Measurements from ENCODE around the gene ADCY3. TPM values are rescaled to one million over a fixed set of nuclear protein-coding genes. Genes with fewer than 3 reads are reported as not detected.

The ADCY3 gene
- total RNA-seq, 1 experiment from 2014 or later: 39.5 TPM

GRCh38 chr2:24793761-24794435 is 126.1 kb downstream of the ADCY3 start:
- Histone ChIP-seq H2BK120ac (ENCODE audit: low read depth, low read length, poor library complexity, severe bottlenecking) (no peak overlapping the region), H2AFZ (ENCODE audit: low read length) (no peak overlapping the region), H2AK5ac (ENCODE audit: insufficient read length, low read length) (peak overlapping the region; percentile 28), H4K20me1 (ENCODE audit: control insufficient read depth, insufficient read depth, insufficient read length) (no peaks in the 10 kb centered on the region), H3K4me1 (ENCODE audit: insufficient read depth, low read length) (no peaks in the 10 kb centered on the region), H3K79me2 (ENCODE audit: insufficient read depth, low read length) (peaks cover 36% of the 10 kb centered on the region; the same call in 1 of the 2 replicates), H2BK5ac (ENCODE audit: insufficient read length, low read length) (peak overlapping the region; percentile 76), H4K5ac (ENCODE audit: insufficient read length, low read depth, low read length) (peak overlapping the region; percentile 89), H2BK20ac (ENCODE audit: low read depth, low read length, poor library complexity, severe bottlenecking) (no peak overlapping the region), H3K9ac (ENCODE audit: extremely low read depth, insufficient read length, low read length) (peak overlapping the region; percentile 98), H3K27ac (ENCODE audit: insufficient read length, low read depth, low read length) (peak overlapping the region; percentile 58), H3K56ac (ENCODE audit: insufficient read length, low read depth, low read length) (no peak overlapping the region), H3K27me3 (ENCODE audit: insufficient read depth, low read length) (no peaks in the 10 kb centered on the region), H3K9me3 (ENCODE audit: control insufficient read depth, low read depth, low read length) (no peaks in the 10 kb centered on the region), H3K4ac (ENCODE audit: low read depth, low read length) (no peak overlapping the region), H2BK12ac (ENCODE audit: insufficient read length, low read depth, low read length) (no peak overlapping the region), H3K79me1 (ENCODE audit: insufficient read depth, low read depth, low read length, poor library complexity, severe bottlenecking) (no peaks in the 10 kb centered on the region), H3T11ph (ENCODE audit: low read length) (no peak overlapping the region), H4K91ac (ENCODE audit: insufficient read length, low read depth, low read length) (no peak overlapping the region), H3K23ac (ENCODE audit: insufficient read length, low read depth, low read length) (no peak overlapping the region), H3K23me2 (ENCODE audit: insufficient read length, low read depth, low read length, poor library complexity, severe bottlenecking) (peaks cover 13% of the 10 kb centered on the region), H2BK15ac (ENCODE audit: low read depth, low read length) (no peak overlapping the region), H3K14ac (ENCODE audit: insufficient read depth, low read length) (peak overlapping the region; percentile 98), H4K8ac (replicated peaks; ENCODE audit: insufficient read length, low read depth, low read length) (no peak overlapping the region), H3K4me2 (ENCODE audit: insufficient read depth, insufficient read length, low read length) (peak overlapping the region; percentile 99), H3K18ac (ENCODE audit: insufficient read length, low read depth, low read length) (peak overlapping the region; percentile 86)
- H3K27me3 Mint-ChIP-seq (ENCODE audit: low read depth): no peaks in the 10 kb centered on the region
- peak overlapping the region; percentile 99 to 100 (median 100) for H3K27ac Mint-ChIP-seq
- H3K36me3 Mint-ChIP-seq (ENCODE audit: insufficient read depth in 1 of 3, low read depth in 3 of 3): peaks cover 36 to 50% (median 49%) of the 10 kb centered on the region in 3 experiments
- WGBS (ENCODE audit: extremely low coverage, insufficient read length, low lambda C conversion rate): no CpG with 5 or more reads among the region's 14 CpGs
- DNase-seq: peak; percentile 46
- TF ChIP-seq CTCF (conservative IDR thresholded peaks at IDR 0.05): no peak
- H3K9me3 Mint-ChIP-seq: peaks cover 0 to 3% of the 10 kb centered on the region in 2 experiments; a peak in 2 of 5 replicates
- H3K4me3 Mint-ChIP-seq: peak overlapping the region; percentile 96 to 97
- H3K4me1 Mint-ChIP-seq: peaks cover 37 to 39% of the 10 kb centered on the region in 2 experiments

Data from H9 (cell line).